Measurements from ENCODE around the gene MALT1.
A peak's percentile ranks its signal among the peaks of the same experiment; 100 is the strongest.
"Not testable (repeated sequence)": the region's sequence is repeated elsewhere in the genome, so short reads cannot be mapped to it uniquely, and the experiment has no call there.

Gene MALT1

DNA sequence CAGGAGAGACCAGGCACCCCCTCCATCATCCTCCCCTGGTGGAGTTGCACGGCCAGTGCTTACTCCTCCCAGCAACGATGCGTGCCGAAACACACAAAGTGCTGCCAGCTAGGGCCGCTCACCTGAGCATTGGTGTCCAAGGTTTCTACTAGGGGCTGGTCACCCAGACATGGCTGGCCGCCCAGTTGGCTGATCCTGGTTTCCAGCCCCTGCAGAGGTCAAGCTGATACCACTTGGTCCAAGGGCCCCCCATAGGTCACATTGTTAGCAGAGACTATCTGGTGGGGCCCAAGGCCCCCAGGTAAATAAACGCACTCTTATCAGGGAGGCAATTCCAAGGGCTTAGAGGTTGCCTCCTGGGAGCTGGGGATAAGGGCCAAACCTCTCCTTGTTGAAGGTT lies 86.1 kb downstream of the MALT1 start:
- H3K27me3 ChIP-seq (replicated peaks in 2 of 5; ENCODE audit: control insufficient read depth in 4 of 5, insufficient read depth in 5 of 5, low read length in 4 of 5); DNase-seq; H3K9me3 ChIP-seq (ENCODE audit: control extremely low read depth in 1 of 5, control insufficient read depth in 4 of 5, insufficient read depth in 2 of 5, low read depth in 1 of 5, low read length in 4 of 5); H3K4me3 ChIP-seq (ENCODE audit: control insufficient read depth in 1 of 7, extremely low read depth in 1 of 7, insufficient read depth in 4 of 7, low read depth in 2 of 7, low read length in 6 of 7); POLR2A ChIA-PET; H3K27ac ChIP-seq (ENCODE audit: insufficient read depth in 1 of 2, low read depth in 1 of 2, low read length in 2 of 2, poor library complexity in 1 of 2, severe bottlenecking in 2 of 2); H3K36me3 ChIP-seq (ENCODE audit: control insufficient read depth in 4 of 4, insufficient read depth in 4 of 4, low read length in 3 of 4): not testable (repeated sequence)
- 100% methylated on average over 3 of the region's 7 CpGs for WGBS (ENCODE audit: insufficient coverage)
- CTCF ChIA-PET = interaction anchor here (1.6 to 2.8 kb wide), 2 partner anchors 30 to 229 kb away, joined by 3 to 9 read pairs; no protein-coding TSS in a partner anchor
- H3K4me1 ChIP-seq (ENCODE audit: control extremely low read depth in 1 of 4, control insufficient read depth in 4 of 4, insufficient read depth in 4 of 4, low read length in 3 of 4) = peaks cover 4 to 30% (median 12%) of the 10 kb centered on the region in 4 experiments

- ChIA-PET POLR2A (no interaction called here), CTCF (no interaction called here)
- WGBS (ENCODE audit: insufficient coverage) = 67% methylated on average over 1 of the region's 3 CpGs
- no peak overlapping the region for H3K27ac ChIP-seq (ENCODE audit: insufficient read depth in 1 of 2, low read depth in 1 of 2, low read length in 2 of 2, poor library complexity in 1 of 2, severe bottlenecking in 2 of 2)
- H3K27me3 ChIP-seq (replicated peaks in 2 of 5; ENCODE audit: control insufficient read depth in 4 of 5, insufficient read depth in 5 of 5, low read length in 4 of 5) = no peaks in the 10 kb centered on the region
- no peak for DNase-seq
- H3K36me3 ChIP-seq (ENCODE audit: control insufficient read depth in 4 of 4, insufficient read depth in 4 of 4, low read length in 3 of 4) = no peaks in the 10 kb centered on the region
- peaks cover 4 to 37% (median 14%) of the 10 kb centered on the region in 4 experiments for H3K4me1 ChIP-seq (ENCODE audit: control extremely low read depth in 1 of 4, control insufficient read depth in 4 of 4, insufficient read depth in 4 of 4, low read length in 3 of 4)
- no peaks in the 10 kb centered on the region for H3K9me3 ChIP-seq (ENCODE audit: control extremely low read depth in 1 of 5, control insufficient read depth in 4 of 5, insufficient read depth in 2 of 5, low read depth in 1 of 5, low read length in 4 of 5)
- no peak overlapping the region for H3K4me3 ChIP-seq (ENCODE audit: control insufficient read depth in 1 of 7, extremely low read depth in 1 of 7, insufficient read depth in 4 of 7, low read depth in 2 of 7, low read length in 6 of 7)
Measured at GRCh38 chr18:58758046-58758445, 86.8 kb downstream of the MALT1 start.

DNA sequence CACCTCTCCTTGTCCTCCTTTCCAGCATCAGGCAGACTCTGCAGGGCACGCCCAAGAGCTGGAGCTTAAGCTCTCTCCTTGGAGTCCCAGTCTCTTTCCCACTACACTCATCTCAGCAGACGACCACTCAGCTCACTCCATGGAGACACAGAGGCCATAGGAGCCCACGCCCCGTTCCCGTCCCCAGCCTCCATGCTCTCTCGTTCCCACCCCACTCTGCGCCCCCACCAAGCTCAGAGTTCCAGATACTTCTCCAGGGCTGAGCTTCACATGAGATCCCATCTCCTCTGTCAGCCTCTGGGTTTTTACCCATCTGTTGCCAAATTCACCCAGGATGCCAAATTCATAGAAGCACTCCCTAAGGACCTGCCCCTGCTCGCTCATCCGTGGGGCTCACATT lies 87.3 kb downstream of the MALT1 start:
- ChIA-PET POLR2A (no interaction called here), CTCF (no interaction called here)
- no peak overlapping the region for H3K27ac ChIP-seq (ENCODE audit: insufficient read depth in 1 of 2, low read depth in 1 of 2, low read length in 2 of 2, poor library complexity in 1 of 2, severe bottlenecking in 2 of 2)
- WGBS (ENCODE audit: insufficient coverage) = 99% methylated on average over 8 of the region's 9 CpGs
- no peaks in the 10 kb centered on the region for H3K27me3 ChIP-seq (replicated peaks in 2 of 5; ENCODE audit: control insufficient read depth in 4 of 5, insufficient read depth in 5 of 5, low read length in 4 of 5)
- H3K4me1 ChIP-seq (ENCODE audit: control extremely low read depth in 1 of 4, control insufficient read depth in 4 of 4, insufficient read depth in 4 of 4, low read length in 3 of 4) = peaks cover 4 to 36% (median 14%) of the 10 kb centered on the region in 4 experiments
- no peaks in the 10 kb centered on the region for H3K9me3 ChIP-seq (ENCODE audit: control extremely low read depth in 1 of 5, control insufficient read depth in 4 of 5, insufficient read depth in 2 of 5, low read depth in 1 of 5, low read length in 4 of 5)
- no peak overlapping the region for H3K4me3 ChIP-seq (ENCODE audit: control insufficient read depth in 1 of 7, extremely low read depth in 1 of 7, insufficient read depth in 4 of 7, low read depth in 2 of 7, low read length in 6 of 7)
- no peak for DNase-seq
- H3K36me3 ChIP-seq (ENCODE audit: control insufficient read depth in 4 of 4, insufficient read depth in 4 of 4, low read length in 3 of 4) = no peaks in the 10 kb centered on the region

DNA sequence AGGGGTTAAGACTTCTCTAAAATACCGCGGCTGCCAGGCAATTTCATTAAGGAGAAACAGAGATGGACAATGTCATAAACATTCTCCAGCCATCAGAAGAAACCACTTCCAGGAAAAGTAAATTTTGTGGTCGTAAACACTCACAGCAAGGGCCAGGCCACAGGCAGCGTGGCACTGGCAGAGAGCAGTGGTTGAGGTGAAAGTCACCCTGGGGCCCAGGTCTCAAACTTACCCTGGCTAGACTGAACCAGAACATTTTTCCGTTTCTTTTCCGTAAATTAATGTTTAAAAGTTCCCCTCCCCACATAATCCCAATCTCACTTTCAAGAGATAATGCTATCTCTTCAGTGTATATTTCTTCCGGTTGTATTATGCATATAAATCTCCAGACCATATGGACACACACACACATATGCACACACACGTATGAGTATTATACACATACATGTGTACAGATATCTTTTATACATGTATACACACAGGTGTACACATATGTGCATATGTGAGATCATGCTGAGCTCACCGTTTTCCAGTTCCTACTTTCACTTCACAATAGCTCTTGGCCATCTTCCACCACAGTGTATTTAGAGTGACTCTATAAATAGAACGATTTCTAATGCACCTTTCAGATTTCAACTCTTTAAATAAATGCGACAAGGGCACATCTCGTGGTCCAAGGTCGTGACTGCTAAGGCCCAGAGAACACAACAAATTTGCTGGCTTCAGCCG lies 90.1 kb downstream of the MALT1 start:
- POLR2A ChIA-PET = interaction anchor here (1.1 kb wide), 1 partner anchor 226 kb away, joined by 4 read pairs; no protein-coding TSS in a partner anchor
- H3K27me3 ChIP-seq (replicated peaks in 2 of 5; ENCODE audit: control insufficient read depth in 4 of 5, insufficient read depth in 5 of 5, low read length in 4 of 5) = peaks cover 2 to 11% (median 4%) of the 10 kb centered on the region in 5 experiments
- no peak overlapping the region for H3K4me3 ChIP-seq (ENCODE audit: control insufficient read depth in 1 of 7, extremely low read depth in 1 of 7, insufficient read depth in 4 of 7, low read depth in 2 of 7, low read length in 6 of 7)
- CTCF ChIA-PET = interaction anchor here (0.7 to 3.8 kb wide), 4 partner anchors 22 to 231 kb away, joined by 3 to 25 read pairs (median 4); no protein-coding TSS in a partner anchor
- H3K9me3 ChIP-seq (ENCODE audit: control extremely low read depth in 1 of 5, control insufficient read depth in 4 of 5, insufficient read depth in 2 of 5, low read depth in 1 of 5, low read length in 4 of 5) = no peaks in the 10 kb centered on the region
- peaks cover 0 to 20% (median 5%) of the 10 kb centered on the region in 4 experiments for H3K4me1 ChIP-seq (ENCODE audit: control extremely low read depth in 1 of 4, control insufficient read depth in 4 of 4, insufficient read depth in 4 of 4, low read length in 3 of 4)
- peak in 1 of 3 donors; percentile 23 for DNase-seq
- WGBS (ENCODE audit: insufficient coverage) = 61% methylated on average over 12 of the region's 14 CpGs
- H3K27ac ChIP-seq (ENCODE audit: insufficient read depth in 1 of 2, low read depth in 1 of 2, low read length in 2 of 2, poor library complexity in 1 of 2, severe bottlenecking in 2 of 2) = no peak overlapping the region
- H3K36me3 ChIP-seq (ENCODE audit: control insufficient read depth in 4 of 4, insufficient read depth in 4 of 4, low read length in 3 of 4) = no peaks in the 10 kb centered on the region

- no peaks in the 10 kb centered on the region for H3K36me3 ChIP-seq (ENCODE audit: control insufficient read depth in 4 of 4, insufficient read depth in 4 of 4, low read length in 3 of 4)
- H3K4me3 ChIP-seq (ENCODE audit: control insufficient read depth in 1 of 7, extremely low read depth in 1 of 7, insufficient read depth in 4 of 7, low read depth in 2 of 7, low read length in 6 of 7) = no peak overlapping the region
- peaks cover 3 to 18% (median 4%) of the 10 kb centered on the region in 5 experiments for H3K27me3 ChIP-seq (replicated peaks in 2 of 5; ENCODE audit: control insufficient read depth in 4 of 5, insufficient read depth in 5 of 5, low read length in 4 of 5)
- ChIA-PET POLR2A (no interaction called here), CTCF (interaction anchor here (0.7 to 9.7 kb wide), 9 partner anchors 12 to 308 kb away, joined by 3 to 308 read pairs (median 6); partner anchors contain the start of gene MALT1)
- H3K4me1 ChIP-seq (ENCODE audit: control extremely low read depth in 1 of 4, control insufficient read depth in 4 of 4, insufficient read depth in 4 of 4, low read length in 3 of 4) = peaks cover 0 to 20% (median 5%) of the 10 kb centered on the region in 4 experiments
- 95% methylated on average over 12 of the region's 15 CpGs for WGBS (ENCODE audit: insufficient coverage)
- no peak overlapping the region for H3K27ac ChIP-seq (ENCODE audit: insufficient read depth in 1 of 2, low read depth in 1 of 2, low read length in 2 of 2, poor library complexity in 1 of 2, severe bottlenecking in 2 of 2)
- no peak for DNase-seq
- no peaks in the 10 kb centered on the region for H3K9me3 ChIP-seq (ENCODE audit: control extremely low read depth in 1 of 5, control insufficient read depth in 4 of 5, insufficient read depth in 2 of 5, low read depth in 1 of 5, low read length in 4 of 5)
Measured at GRCh38 chr18:58761970-58762780, 90.9 kb downstream of the MALT1 start.

DNA sequence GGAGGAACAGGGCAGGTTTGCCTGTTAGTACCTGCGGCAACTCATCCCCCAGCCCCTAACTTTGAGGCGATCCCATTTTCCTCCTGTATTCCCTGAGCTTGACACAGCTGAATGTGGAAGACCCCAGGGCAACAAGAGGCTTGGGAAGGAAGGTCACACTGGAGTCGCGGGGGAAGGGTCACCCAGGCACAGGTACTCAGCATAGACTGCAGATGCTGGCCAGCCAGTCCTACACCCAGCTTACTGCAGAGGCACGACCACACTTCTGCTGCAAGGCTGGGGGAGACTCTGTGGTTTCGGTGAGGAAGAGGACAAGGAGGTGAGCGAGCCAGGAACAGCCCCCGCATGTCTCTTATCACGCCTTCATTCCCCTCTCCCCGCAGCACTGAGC lies 91.5 kb downstream of the MALT1 start:
- H3K9me3 ChIP-seq (ENCODE audit: control extremely low read depth in 1 of 5, control insufficient read depth in 4 of 5, insufficient read depth in 2 of 5, low read depth in 1 of 5, low read length in 4 of 5) = no peaks in the 10 kb centered on the region
- H3K27ac ChIP-seq (ENCODE audit: insufficient read depth in 1 of 2, low read depth in 1 of 2, low read length in 2 of 2, poor library complexity in 1 of 2, severe bottlenecking in 2 of 2) = no peak overlapping the region
- DNase-seq = peak in 2 of 3 donors; percentile 14 to 23
- no peak overlapping the region for H3K4me3 ChIP-seq (ENCODE audit: control insufficient read depth in 1 of 7, extremely low read depth in 1 of 7, insufficient read depth in 4 of 7, low read depth in 2 of 7, low read length in 6 of 7)
- 69% methylated on average over 5 of the region's 10 CpGs for WGBS (ENCODE audit: insufficient coverage)
- peaks cover 0 to 20% (median 5%) of the 10 kb centered on the region in 4 experiments for H3K4me1 ChIP-seq (ENCODE audit: control extremely low read depth in 1 of 4, control insufficient read depth in 4 of 4, insufficient read depth in 4 of 4, low read length in 3 of 4)
- POLR2A ChIA-PET = no interaction called here
- CTCF ChIA-PET = interaction anchor here (0.7 to 9.7 kb wide), 17 partner anchors 9 to 317 kb away, joined by 3 to 308 read pairs (median 5); partner anchors contain the start of gene MALT1
- peaks cover 3 to 18% (median 4%) of the 10 kb centered on the region in 5 experiments for H3K27me3 ChIP-seq (replicated peaks in 2 of 5; ENCODE audit: control insufficient read depth in 4 of 5, insufficient read depth in 5 of 5, low read length in 4 of 5)
- H3K36me3 ChIP-seq (ENCODE audit: control insufficient read depth in 4 of 4, insufficient read depth in 4 of 4, low read length in 3 of 4) = no peaks in the 10 kb centered on the region
